GM12864 (cell line): Measurements from ENCODE around the gene PTPRD.

ENCODE experiments used
- DNase-seq: peaks from one replicate; pipeline ENCODE4 v3.0.0-alpha.2; 2011; ENCODE audit warnings: low read depth
- H3K4me3 ChIP-seq: 2 replicates; pipeline ENCODE4 v1.5.1; 2011; ENCODE audit warnings: mild to moderate bottlenecking, low read depth, low read length, control low read depth
- CTCF ChIP-seq: IDR thresholded peaks from 2 replicates; pipeline ENCODE4 v1.5.1; 2011; ENCODE audit warnings: low read depth, mild to moderate bottlenecking, moderate library complexity, low read length, control low read depth, inconsistent platforms; ENCODE audit errors: missing control alignments

Gene PTPRD

DNA sequence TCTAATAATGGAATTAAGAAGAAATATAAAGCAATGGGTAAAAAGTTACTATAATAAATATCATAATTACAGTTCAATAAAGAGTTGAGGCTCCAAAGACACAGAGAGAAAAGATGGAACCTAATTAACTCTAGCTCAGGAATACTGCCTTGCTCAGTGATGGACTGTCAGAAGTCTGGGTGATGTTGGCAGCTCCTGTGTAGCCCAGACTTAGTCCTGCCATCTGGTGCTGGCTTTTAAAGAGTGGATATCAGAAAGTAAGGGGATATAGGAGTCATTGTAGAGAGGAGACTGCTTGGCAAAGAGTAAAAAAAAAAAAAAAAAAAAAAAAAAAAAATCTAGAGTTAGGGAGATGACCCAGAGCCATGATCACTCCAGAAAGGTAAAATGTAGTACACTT is 2261.4 kb downstream of the PTPRD start:
- TF ChIP-seq CTCF = no peak
- H3K4me3 ChIP-seq = no peak overlapping the region
- DNase-seq = no peak

DNA sequence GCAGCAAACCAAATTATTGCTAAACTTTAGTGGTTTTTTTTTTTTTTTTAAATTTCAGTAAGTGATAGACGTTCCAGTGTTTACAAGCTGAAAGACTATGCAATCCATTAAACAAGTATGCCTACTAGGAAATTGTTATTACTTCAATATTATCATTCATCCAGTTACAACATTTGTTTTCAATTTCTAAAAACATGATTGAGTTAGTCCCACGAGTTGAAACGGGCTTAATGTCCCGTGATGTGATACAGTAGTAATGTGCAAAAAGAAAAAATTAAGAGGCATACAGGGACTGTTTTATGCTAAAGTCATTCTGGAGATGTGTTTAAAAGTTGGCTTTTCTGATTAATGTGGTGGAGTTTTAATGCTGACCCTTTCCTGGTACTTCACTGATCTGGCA is 2262.9 kb downstream of the PTPRD start:
- no peak for DNase-seq
- H3K4me3 ChIP-seq = no peak overlapping the region

GRCh38 chr9:8349376-8349775 is 2263.4 kb downstream of the PTPRD start:
- TF ChIP-seq CTCF = no peak
- H3K4me3 ChIP-seq = no peak overlapping the region
- no peak for DNase-seq

More for the DNA sequence above, 2262.9 kb downstream of the PTPRD start:
- no peak for TF ChIP-seq CTCF

DNA sequence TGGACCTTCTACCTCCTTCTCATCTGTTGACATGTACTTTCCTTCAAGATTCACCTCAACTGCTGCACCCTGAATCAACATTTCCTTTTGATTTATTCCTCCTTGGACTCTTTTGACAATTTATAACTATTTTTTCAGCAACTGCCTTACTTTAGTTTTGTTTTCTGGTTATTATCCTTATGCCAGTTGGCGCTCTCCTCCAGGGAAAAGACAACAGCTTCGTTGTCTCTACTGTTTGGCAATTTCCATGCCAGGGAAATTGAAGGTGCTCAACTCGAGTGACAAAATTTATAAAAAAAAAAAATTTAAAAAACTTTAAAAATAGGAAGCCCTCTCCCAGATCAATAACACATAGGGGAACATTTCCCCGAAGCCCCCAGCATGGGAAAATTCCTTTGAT is 2264.0 kb downstream of the PTPRD start:
- DNase-seq = no peak
- no peak overlapping the region for H3K4me3 ChIP-seq
- no peak for TF ChIP-seq CTCF

GRCh38 chr9:8346296-8346695 is 2266.5 kb downstream of the PTPRD start:
- no peak for TF ChIP-seq CTCF
- H3K4me3 ChIP-seq = no peak overlapping the region
- no peak for DNase-seq

- no peak for DNase-seq
- no peak for TF ChIP-seq CTCF
- H3K4me3 ChIP-seq = no peak overlapping the region
These were observed 2273.9 kb downstream of the PTPRD start for GRCh38 chr9:8338767-8339510.

DNA sequence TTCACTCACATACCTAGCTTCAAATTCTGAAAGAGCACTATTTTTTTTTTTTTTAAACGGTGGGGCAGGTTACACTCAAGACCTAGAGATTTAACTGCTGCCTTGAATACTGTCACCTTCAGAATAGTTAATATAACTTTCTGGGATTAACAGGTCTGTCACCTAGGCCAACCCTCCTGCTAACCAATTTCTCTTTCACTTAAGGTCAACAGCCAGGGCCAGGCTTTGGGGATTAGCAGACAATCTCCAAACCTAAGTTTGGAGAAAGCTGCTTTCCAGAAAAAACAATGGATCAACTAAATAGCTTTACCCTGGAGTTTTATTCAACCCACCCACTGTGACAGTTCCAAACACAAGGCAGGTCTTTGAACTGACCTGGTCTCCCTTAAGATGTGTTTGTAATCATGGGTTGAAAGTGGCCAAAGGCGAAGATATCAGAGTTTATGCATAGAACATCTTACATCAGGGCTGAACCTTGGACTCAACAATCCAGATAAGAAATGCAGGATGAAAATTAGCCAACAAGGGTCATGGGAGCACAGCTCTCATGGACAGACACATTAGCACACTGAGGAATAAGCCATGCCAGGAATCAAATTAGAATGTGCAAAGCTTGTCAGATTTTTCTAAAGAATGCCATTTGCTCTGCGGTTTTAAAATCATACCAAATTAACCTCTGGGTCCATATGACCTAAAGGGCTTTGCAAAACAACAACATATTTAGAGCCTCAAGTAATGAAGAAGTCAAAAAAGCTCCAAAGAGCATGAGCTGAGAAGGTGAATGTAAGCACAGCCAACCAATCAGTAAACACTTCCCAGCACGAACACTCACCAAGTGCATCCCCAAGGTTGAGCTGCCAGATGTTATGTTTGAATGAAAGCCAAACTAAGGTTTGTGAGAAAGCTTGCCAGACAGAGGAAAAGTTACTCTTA is 2274.7 kb downstream of the PTPRD start:
- no peak overlapping the region for H3K4me3 ChIP-seq
- TF ChIP-seq CTCF = no peak
- DNase-seq = no peak
